GM18511 (cell line): ENCODE data around the gene ZC3H10.
"Not testable (repeated sequence)": the region's sequence is repeated elsewhere in the genome, so short reads cannot be mapped to it uniquely, and the experiment has no call there.

Source experiments
- ATAC-seq: cut with Tn5 transposase; IDR thresholded peaks from one replicate; pipeline ENCODE4 v1.9.1; 2021; ENCODE audit warnings: mild to moderate bottlenecking, moderate library complexity; ENCODE audit not compliant: unreplicated experiment

The ZC3H10 gene

GRCh38 chr12:56101045-56101444 is 17.0 kb upstream of the ZC3H10 start:
- no peak for ATAC-seq

- no peak for ATAC-seq
Observed at GRCh38 chr12:56102683-56103065, 15.4 kb upstream of the ZC3H10 start.

GRCh38 chr12:56103066-56103711 is 14.9 kb upstream of the ZC3H10 start:
- no peak for ATAC-seq

- no peak for ATAC-seq
Observed at GRCh38 chr12:56103823-56104108, 14.3 kb upstream of the ZC3H10 start.

GRCh38 chr12:56104109-56104814 is 13.8 kb upstream of the ZC3H10 start, which contains the start of gene PA2G4:
PA2G4 (plus strand) TSS chr12:56104559; CDS start chr12:56104738, 179 bp downstream.
- ATAC-seq: peak; percentile 96

GRCh38 chr12:56104815-56105608 is 13.1 kb upstream of the ZC3H10 start:
- ATAC-seq: peak; percentile 14

GRCh38 chr12:56105609-56105902 is 12.5 kb upstream of the ZC3H10 start:
- ATAC-seq: no peak

- ATAC-seq: no peak
Observed at GRCh38 chr12:56107242-56107641, 10.8 kb upstream of the ZC3H10 start.

- ATAC-seq: no peak
Observed at GRCh38 chr12:56110571-56110970, 7.5 kb upstream of the ZC3H10 start.

- no peak for ATAC-seq
Observed at GRCh38 chr12:56114084-56114483, 4.0 kb upstream of the ZC3H10 start.

GRCh38 chr12:56115329-56115728 is 2.7 kb upstream of the ZC3H10 start:
- ATAC-seq: no peak

- peak; percentile 51 for ATAC-seq
Observed at GRCh38 chr12:56116267-56117081, 1.6 kb upstream of the ZC3H10 start, which contains the start of gene RPL41. RPL41 (plus strand) TSS chr12:56116633.

- not testable (repeated sequence) for ATAC-seq
Observed at GRCh38 chr12:56117082-56117706, 872 bp upstream of the ZC3H10 start.

GRCh38 chr12:56118688-56119357 is 757 bp downstream of the ZC3H10 start:
- ATAC-seq: no peak

- ATAC-seq: no peak
Observed at GRCh38 chr12:56119361-56119796, 1.3 kb downstream of the ZC3H10 start.

GRCh38 chr12:56120158-56120846 is 2.2 kb downstream of the ZC3H10 start:
- ATAC-seq: no peak

GRCh38 chr12:56121204-56121870 is 3.3 kb downstream of the ZC3H10 start:
- no peak for ATAC-seq

GRCh38 chr12:56122637-56123036 is 4.6 kb downstream of the ZC3H10 start:
- no peak for ATAC-seq

- no peak for ATAC-seq
Observed at GRCh38 chr12:56124133-56124532, 6.1 kb downstream of the ZC3H10 start.
